Measurements from ENCODE around the gene FGF5.

FGF5 gene

DNA sequence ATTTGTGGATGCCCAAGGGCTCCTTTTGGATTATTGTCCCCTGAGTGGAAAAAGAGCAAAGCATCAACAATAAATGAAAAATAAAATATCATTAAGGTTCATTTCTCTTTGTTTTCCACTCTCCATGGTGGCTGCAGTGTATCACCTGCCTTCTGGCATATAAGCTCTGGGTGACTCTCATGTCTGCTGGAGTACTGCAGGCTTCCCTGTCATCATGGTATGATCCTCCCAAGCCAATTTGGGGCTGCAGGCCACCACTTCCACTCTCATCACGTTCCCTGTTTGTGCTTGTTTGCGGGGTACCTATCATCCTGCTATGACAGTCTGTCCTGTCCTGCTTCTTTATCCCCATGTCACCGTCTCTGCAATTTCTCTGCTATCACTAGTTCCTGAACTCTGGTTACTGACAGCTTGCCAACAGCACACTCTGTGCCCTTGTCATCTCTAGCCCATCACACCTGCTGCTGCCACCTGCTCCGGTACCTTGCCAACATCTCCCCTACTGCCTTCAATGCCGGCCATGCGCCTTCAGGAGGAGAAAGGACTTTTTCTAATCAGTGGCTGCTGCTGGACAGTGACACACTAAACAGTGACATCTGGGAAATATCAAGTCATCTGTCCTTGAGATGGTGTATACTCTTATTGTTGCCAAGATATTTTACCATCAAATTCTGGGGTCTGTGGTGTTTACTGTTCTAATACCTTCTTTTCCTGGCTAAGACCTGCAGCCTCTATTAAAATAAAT is 23.0 kb upstream of the FGF5 start:
- TF ChIP-seq EGR1 (IDR thresholded peaks at IDR 0.05) (no peak), ZBTB7A (IDR thresholded peaks at IDR 0.05; ENCODE audit: low read depth) (no peak), TAF1 (IDR thresholded peaks at IDR 0.05; ENCODE audit: low read depth) (no peak), RAD21 (IDR thresholded peaks at IDR 0.05; ENCODE audit: low read depth) (no peak), FOXM1 (IDR thresholded peaks at IDR 0.05; ENCODE audit: borderline replicate concordance, low read depth) (no peak), YY1 (IDR thresholded peaks at IDR 0.05; ENCODE audit: low read depth) (no peak), REST (IDR thresholded peaks at IDR 0.05; ENCODE audit: low read depth) (no peak), TEAD4 (IDR thresholded peaks at IDR 0.05) (no peak), NFIC (IDR thresholded peaks at IDR 0.05) (no peak), EP300 (IDR thresholded peaks at IDR 0.05; ENCODE audit: borderline replicate concordance) (no peak), MAX (IDR thresholded peaks at IDR 0.05) (no peak), CEBPB (IDR thresholded peaks at IDR 0.05) (no peak), CREB1 (IDR thresholded peaks at IDR 0.05; ENCODE audit: low read depth) (no peak)
- TF ChIP-seq, protein P1, sequence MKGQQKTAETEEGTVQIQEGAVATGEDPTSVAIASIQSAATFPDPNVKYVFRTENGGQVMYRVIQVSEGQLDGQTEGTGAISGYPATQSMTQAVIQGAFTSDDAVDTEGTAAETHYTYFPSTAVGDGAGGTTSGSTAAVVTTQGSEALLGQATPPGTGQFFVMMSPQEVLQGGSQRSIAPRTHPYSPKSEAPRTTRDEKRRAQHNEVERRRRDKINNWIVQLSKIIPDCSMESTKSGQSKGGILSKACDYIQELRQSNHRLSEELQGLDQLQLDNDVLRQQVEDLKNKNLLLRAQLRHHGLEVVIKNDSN (IDR thresholded peaks at IDR 0.05), result no peak

DNA sequence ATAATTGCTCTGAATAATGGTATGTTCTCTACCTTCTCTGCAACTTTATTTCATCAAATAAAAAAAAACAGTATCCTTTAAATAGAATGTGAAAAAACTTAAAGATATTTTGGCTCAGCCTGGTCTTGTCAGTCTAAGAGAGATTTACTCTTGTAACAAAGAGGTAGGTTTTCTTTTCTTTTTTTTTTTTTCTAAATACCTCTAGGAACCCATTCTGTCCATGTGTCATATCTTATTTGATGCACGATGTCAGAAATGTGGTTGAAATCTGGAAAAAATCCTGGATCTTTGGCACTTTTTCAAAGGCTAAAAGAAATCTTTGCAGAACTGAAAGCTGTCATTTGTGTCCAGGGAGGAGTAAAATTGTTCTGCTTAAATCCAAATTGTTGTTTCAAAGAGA is 17.3 kb upstream of the FGF5 start:
- TF ChIP-seq YY1 (IDR thresholded peaks at IDR 0.05; ENCODE audit: low read depth) (no peak), RAD21 (IDR thresholded peaks at IDR 0.05; ENCODE audit: low read depth) (no peak), NFIC (IDR thresholded peaks at IDR 0.05) (no peak), ZBTB7A (IDR thresholded peaks at IDR 0.05; ENCODE audit: low read depth) (no peak), CREB1 (IDR thresholded peaks at IDR 0.05; ENCODE audit: low read depth) (no peak), FOXM1 (IDR thresholded peaks at IDR 0.05; ENCODE audit: borderline replicate concordance, low read depth) (no peak), CEBPB (IDR thresholded peaks at IDR 0.05) (no peak), EGR1 (IDR thresholded peaks at IDR 0.05) (no peak), EP300 (IDR thresholded peaks at IDR 0.05; ENCODE audit: borderline replicate concordance) (no peak), TEAD4 (IDR thresholded peaks at IDR 0.05) (no peak), MAX (IDR thresholded peaks at IDR 0.05) (no peak), TAF1 (IDR thresholded peaks at IDR 0.05; ENCODE audit: low read depth) (no peak), REST (IDR thresholded peaks at IDR 0.05; ENCODE audit: low read depth) (no peak), TCF12 (IDR thresholded peaks at IDR 0.05; ENCODE audit: low read depth) (no peak)
- TF ChIP-seq, protein P1 (IDR thresholded peaks at IDR 0.05), result no peak

DNA sequence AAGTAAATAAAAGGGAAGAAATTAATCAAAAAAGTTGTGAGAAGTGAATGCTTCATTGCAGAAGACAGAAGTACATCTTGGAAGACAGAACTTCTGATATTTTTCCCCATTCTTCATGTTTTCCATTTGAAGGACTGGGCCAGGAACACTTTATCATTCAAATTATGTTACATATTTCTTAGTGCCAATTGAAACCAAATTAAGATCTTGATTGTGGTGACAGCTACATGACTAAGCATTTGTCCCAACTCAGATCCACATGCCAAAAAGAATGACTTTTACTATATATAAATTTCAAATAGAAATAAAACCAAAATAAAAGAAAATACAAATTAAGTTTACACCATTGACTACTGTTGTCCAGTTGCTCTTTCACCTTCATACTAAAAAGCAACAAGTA is 14.0 kb upstream of the FGF5 start:
- TF ChIP-seq RAD21 (IDR thresholded peaks at IDR 0.05; ENCODE audit: low read depth), result no peak
- TF ChIP-seq TCF12 (IDR thresholded peaks at IDR 0.05; ENCODE audit: low read depth), result no peak
- TF ChIP-seq FOXM1 (IDR thresholded peaks at IDR 0.05; ENCODE audit: borderline replicate concordance, low read depth), result no peak
- TF ChIP-seq EP300 (IDR thresholded peaks at IDR 0.05; ENCODE audit: borderline replicate concordance), result no peak
- TF ChIP-seq NFIC (IDR thresholded peaks at IDR 0.05), result no peak
- TF ChIP-seq TEAD4 (IDR thresholded peaks at IDR 0.05), result no peak
- no peak for TF ChIP-seq CREB1 (IDR thresholded peaks at IDR 0.05; ENCODE audit: low read depth)
- TF ChIP-seq CEBPB (IDR thresholded peaks at IDR 0.05), result no peak

- no peak for TF ChIP-seq TAF1 (IDR thresholded peaks at IDR 0.05; ENCODE audit: low read depth)
- TF ChIP-seq FOXM1 (IDR thresholded peaks at IDR 0.05; ENCODE audit: borderline replicate concordance, low read depth), result no peak
- no peak for TF ChIP-seq MAX (IDR thresholded peaks at IDR 0.05)
- no peak for TF ChIP-seq ZBTB7A (IDR thresholded peaks at IDR 0.05; ENCODE audit: low read depth)
- TF ChIP-seq NFIC (IDR thresholded peaks at IDR 0.05), result no peak
- no peak for TF ChIP-seq EP300 (IDR thresholded peaks at IDR 0.05; ENCODE audit: borderline replicate concordance)
- TF ChIP-seq YY1 (IDR thresholded peaks at IDR 0.05; ENCODE audit: low read depth), result no peak
- TF ChIP-seq TCF12 (IDR thresholded peaks at IDR 0.05; ENCODE audit: low read depth), result no peak
- no peak for TF ChIP-seq REST (IDR thresholded peaks at IDR 0.05; ENCODE audit: low read depth)
- no peak for TF ChIP-seq EGR1 (IDR thresholded peaks at IDR 0.05)
- TF ChIP-seq TEAD4 (IDR thresholded peaks at IDR 0.05), result no peak
- TF ChIP-seq, protein P1 (IDR thresholded peaks at IDR 0.05), result no peak
- no peak for TF ChIP-seq CREB1 (IDR thresholded peaks at IDR 0.05; ENCODE audit: low read depth)
- no peak for TF ChIP-seq CEBPB (IDR thresholded peaks at IDR 0.05)
- no peak for TF ChIP-seq RAD21 (IDR thresholded peaks at IDR 0.05; ENCODE audit: low read depth)
Measured at GRCh38 chr4:80252953-80253352, 13.5 kb upstream of the FGF5 start.

Data from Ishikawa (cell line).